Ovary (tissue), 9 donors: ENCODE results near the gene NCAM1. TPM values are rescaled to one million over a fixed set of nuclear protein-coding genes. Genes with fewer than 3 reads are reported as not detected.

Experiments
- DNase-seq, 5 donors: peaks; one replicate each; pipeline ENCODE4 v3.0.0-alpha.2; 2019 to 2020
- H3K27ac ChIP-seq, 2 donors: fragments of 200-600 bp; one replicate each; pipeline versions ENCODE4 v1.5.1 to v1.8.0; 2019 to 2022
- H3K27me3 ChIP-seq: fragments of 200-600 bp; one replicate; pipeline ENCODE4 v1.8.0; 2022
- H3K36me3 ChIP-seq: fragments of 200-600 bp; sonication (generic); one replicate; pipeline ENCODE4 v1.5.1; 2019
- H3K4me1 ChIP-seq: one replicate; pipeline ENCODE4 v1.8.1; 2013; ENCODE audit warnings: mild to moderate bottlenecking, moderate library complexity; ENCODE audit not compliant: insufficient read depth
- H3K4me3 ChIP-seq: fragments of 200-600 bp; sonication (generic); one replicate; pipeline ENCODE4 v1.5.1; 2017
- H3K9me3 ChIP-seq, 2 donors: fragments of 200-600 bp in 1 of 2; sonication (generic) in 1 of 2; one replicate each; pipeline versions ENCODE4 v1.5.1 to v1.8.1; 2013 to 2019; ENCODE audit warnings: mild to moderate bottlenecking in 1 of 2, moderate library complexity in 1 of 2
- EP300 ChIP-seq: sonication (generic); formaldehyde crosslinking; IDR thresholded peaks from one replicate; pipeline ENCODE4 v1.6.1; 2017; ENCODE audit warnings: antibody characterized with exemption
- POLR2A ChIP-seq: fragments of 450-650 bp; IDR thresholded peaks from one replicate; pipeline ENCODE4 v1.6.1; 2017; ENCODE audit warnings: antibody characterized with exemption, mild to moderate bottlenecking, moderate library complexity
- WGBS, 3 donors: extraction: QIAGEN DNeasy Blood & Tissue Kit in 1 of 3; methylation state at CpG; one replicate each; pipeline versions ENCODE4 v1.1.5 to v1.1.7; 2013 to 2017; 5-methylcytosine and 5-hydroxymethylcytosine counted together
- intact Hi-C, 4 donors: fragments of 100-400 bp; cut with DNase I; formaldehyde crosslinking; loops; one replicate each; pipeline versions ENCODE4 v1.11.0 to v1.15.1; 2022 to 2023
- polyA plus RNA-seq, 2 donors: library from polyadenylated mRNA; stranded (reverse); fragments of 200-250 nt in 1 of 2; fragments of 350-450 nt in 1 of 2; fragmentation: Illumina TruSeq in 1 of 2; extraction: RNeasy Lipid Tissue Mini Kit (QIAGEN cat#74804) in 1 of 2; gene quantifications; one replicate each; pipeline ENCODE4 v1.2.3, GENCODE V29; 2013 to 2014
- total RNA-seq, 7 donors: library from RNA; depleted of rRNA in 2 of 7; stranded (reverse); fragments of >200 nt in 2 of 7; fragmentation: NEBNext Ultra II Directional in 3 of 7; extraction: Animal tissue kit (Norgen Biotek cat#: 25700) in 3 of 7; gene quantifications; one replicate each; pipeline versions ENCODE4 v1.1.0 to v1.2.4, GENCODE V29; 2016 to 2023
- TF ChIP-seq, protein P1 (sequence below), 3 donors: fragments of 450-650 bp in 2 of 3; fragments of 200-600 bp in 1 of 3; IDR thresholded peaks; one replicate each; pipeline versions ENCODE4 v1.5.1 to v1.8.0; 2016 to 2022; ENCODE audit warnings: antibody characterized with exemption in 3 of 3, mild to moderate bottlenecking in 1 of 3
- donor health status: DM: no; HTN: no; CAD: no; lungs with moderate emphysema.
- donor health status: DM: no; HTN: no; CAD: no.
- donor health status: Bipolar disorder and iron deficiency.
- donor health status: DM: yes; HTN: yes; CAD: no.
- donor health status: DM: no; HTN: no; CAD: no.
- donor health status: DM: yes; HTN: yes; CAD: no.

NCAM1 gene
- total and polyA plus RNA-seq, 9 donors, result 23.0 to 194 (median 106) TPM

DNA sequence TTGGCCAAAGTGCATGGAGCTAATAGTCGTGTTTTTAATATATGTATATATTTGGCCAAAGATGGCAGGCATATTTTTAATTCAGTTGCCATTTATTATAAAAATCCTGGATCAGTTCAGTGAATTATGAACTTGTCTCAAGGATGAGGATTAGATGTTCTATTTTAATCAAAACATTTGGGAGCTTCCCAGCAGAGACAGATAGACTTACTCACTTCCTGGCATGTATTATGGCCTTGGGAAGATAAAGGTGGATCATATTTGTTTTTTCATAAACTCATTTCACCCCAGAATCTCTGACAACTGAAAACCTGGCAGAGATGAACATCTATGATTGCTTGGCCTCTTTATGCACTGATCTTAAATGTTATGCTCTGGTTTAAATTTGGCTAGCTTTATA lies 148.8 kb downstream of the NCAM1 start:
- Histone ChIP-seq H3K9me3 (no peaks in the 10 kb centered on the region), H3K4me1 (peaks cover 8% of the 10 kb centered on the region), H3K4me3 (no peak overlapping the region), H3K27me3 (no peaks in the 10 kb centered on the region), H3K27ac (peak overlapping the region in 1 of 2 donors; percentile 11), H3K36me3 (no peaks in the 10 kb centered on the region)
- DNase-seq, result no peak
- WGBS, 3 donors, result 8 to 22% (median 12%) methylated on average over 1 of the region's 1 CpG
- intact Hi-C loops, result loop anchor here in 1 of 4 donors (10.0 kb wide), 1 partner anchor 145 kb away; the partner anchor contains the start of gene NCAM1
- TF ChIP-seq POLR2A, result no peak

DNA sequence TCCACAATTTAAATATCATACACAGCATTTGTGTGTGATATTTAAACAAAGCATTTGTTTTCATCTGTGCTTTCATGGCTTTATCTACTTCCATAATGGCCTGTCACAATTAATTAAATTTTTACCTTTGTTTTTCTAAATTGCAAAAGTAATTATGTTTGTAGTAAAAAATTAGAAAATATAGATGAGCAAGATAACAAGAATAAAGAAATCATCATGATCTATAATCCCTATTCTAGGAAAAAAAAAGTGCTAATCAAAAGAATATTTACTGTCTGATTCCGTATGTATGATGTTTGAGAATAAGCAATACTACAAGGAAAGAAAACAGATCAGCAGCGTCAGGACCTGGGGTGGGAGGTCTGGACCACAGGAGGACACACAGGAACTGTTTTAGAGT lies 149.9 kb downstream of the NCAM1 start:
- no peak for TF ChIP-seq POLR2A
- no peak for TF ChIP-seq EP300
- TF ChIP-seq, protein P1, sequence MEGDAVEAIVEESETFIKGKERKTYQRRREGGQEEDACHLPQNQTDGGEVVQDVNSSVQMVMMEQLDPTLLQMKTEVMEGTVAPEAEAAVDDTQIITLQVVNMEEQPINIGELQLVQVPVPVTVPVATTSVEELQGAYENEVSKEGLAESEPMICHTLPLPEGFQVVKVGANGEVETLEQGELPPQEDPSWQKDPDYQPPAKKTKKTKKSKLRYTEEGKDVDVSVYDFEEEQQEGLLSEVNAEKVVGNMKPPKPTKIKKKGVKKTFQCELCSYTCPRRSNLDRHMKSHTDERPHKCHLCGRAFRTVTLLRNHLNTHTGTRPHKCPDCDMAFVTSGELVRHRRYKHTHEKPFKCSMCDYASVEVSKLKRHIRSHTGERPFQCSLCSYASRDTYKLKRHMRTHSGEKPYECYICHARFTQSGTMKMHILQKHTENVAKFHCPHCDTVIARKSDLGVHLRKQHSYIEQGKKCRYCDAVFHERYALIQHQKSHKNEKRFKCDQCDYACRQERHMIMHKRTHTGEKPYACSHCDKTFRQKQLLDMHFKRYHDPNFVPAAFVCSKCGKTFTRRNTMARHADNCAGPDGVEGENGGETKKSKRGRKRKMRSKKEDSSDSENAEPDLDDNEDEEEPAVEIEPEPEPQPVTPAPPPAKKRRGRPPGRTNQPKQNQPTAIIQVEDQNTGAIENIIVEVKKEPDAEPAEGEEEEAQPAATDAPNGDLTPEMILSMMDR (IDR thresholded peaks at IDR 0.05), result no peak

DNA sequence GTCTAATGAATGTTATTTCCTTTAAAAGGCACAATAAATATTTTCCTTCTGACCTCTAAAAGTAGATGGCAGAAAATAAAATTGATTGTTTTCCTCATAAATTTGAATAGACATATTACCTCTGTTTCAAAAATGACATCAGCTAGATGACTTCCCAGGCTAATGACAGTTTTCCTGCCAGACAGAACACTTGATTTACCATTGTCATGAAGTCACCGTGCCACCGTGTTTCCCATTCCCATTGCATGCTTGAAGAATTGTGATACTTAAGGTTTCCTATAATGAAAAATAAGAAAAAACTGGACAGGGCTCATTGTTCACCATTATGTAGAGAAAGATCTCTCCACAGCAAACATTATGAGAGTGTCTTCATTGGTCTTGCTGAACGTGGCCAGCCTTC lies 151.1 kb downstream of the NCAM1 start:
- no peak for DNase-seq
- whole genome bisulfite sequencing, 3 donors, result 72 to 75% (median 73%) methylated on average over 3 of the region's 3 CpGs
- intact Hi-C loops, result loop anchor here in 1 of 4 donors (10.0 kb wide), 1 partner anchor 148 kb away; the partner anchor contains the start of gene NCAM1
- H3K36me3 ChIP-seq, result no peaks in the 10 kb centered on the region
- no peak for TF ChIP-seq POLR2A
- TF ChIP-seq EP300, result no peak
- H3K27ac ChIP-seq, result peak overlapping the region in 1 of 2 donors; percentile 11
- no peaks in the 10 kb centered on the region for H3K27me3 ChIP-seq
- peaks cover 10% of the 10 kb centered on the region for H3K4me1 ChIP-seq
- no peaks in the 10 kb centered on the region for H3K9me3 ChIP-seq
- no peak overlapping the region for H3K4me3 ChIP-seq

More for the DNA sequence above, 149.9 kb downstream of the NCAM1 start:
- no peak overlapping the region for H3K4me3 ChIP-seq
- intact Hi-C loops, result loop anchor here in 1 of 4 donors (10.0 kb wide), 1 partner anchor 146 kb away; the partner anchor contains the start of gene NCAM1
- DNase-seq, result no peak
- H3K27me3 ChIP-seq, result no peaks in the 10 kb centered on the region
- H3K9me3 ChIP-seq, result no peaks in the 10 kb centered on the region
- peaks cover 8% of the 10 kb centered on the region for H3K4me1 ChIP-seq
- no peak overlapping the region for H3K27ac ChIP-seq
- 84 to 89% (median 87%) methylated on average over 2 of the region's 2 CpGs for WGBS, 3 donors
- H3K36me3 ChIP-seq, result no peaks in the 10 kb centered on the region

DNA sequence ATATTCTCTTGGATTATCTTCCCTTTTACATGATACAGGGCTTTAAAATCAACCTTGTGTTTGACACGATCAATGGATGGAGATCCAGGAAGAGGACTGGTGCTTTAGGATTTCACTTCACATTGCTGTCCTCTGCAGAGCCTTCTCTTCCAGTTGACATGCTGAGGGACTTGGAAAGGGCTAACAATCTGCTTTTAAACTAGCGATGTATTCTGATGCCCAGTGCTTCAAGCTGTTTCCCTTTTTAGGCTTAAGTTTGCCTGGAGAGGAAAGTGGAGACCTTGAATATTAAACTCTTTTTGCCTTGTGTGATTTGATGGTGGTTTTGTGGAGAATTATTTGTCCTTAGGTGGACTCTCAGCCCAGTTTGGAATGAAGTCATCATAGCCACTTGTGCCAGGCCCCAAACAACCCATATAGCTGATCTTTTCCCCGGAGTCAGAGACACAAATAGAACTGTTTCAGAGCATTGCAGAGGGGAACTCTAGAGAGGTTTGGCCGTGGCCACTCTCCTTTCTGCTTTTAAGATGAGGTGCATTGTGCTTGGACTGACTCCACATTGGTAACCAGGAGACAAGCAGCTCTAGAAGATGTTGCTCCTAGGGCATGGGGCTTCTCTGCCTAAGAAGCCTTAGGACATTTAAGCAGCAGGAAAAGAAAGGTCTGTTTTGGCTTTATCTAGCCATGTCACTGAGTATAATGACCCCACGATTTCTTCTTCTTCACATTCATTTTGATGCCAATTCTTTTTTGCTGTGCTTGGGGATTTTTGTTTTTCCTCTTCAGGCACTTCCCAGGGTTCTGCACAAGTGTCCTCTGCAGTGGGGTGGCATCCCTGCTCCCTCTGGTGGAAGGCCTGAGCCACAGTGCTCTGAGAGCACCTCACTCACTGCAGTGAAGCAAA lies 152.8 kb downstream of the NCAM1 start:
- Histone ChIP-seq H3K4me3 (no peak overlapping the region), H3K27ac (peak overlapping the region; percentile 36 to 41), H3K9me3 (no peaks in the 10 kb centered on the region), H3K4me1 (peaks cover 11% of the 10 kb centered on the region), H3K27me3 (no peaks in the 10 kb centered on the region), H3K36me3 (no peaks in the 10 kb centered on the region)
- WGBS, 3 donors, result 45 to 54% (median 46%) methylated on average over 5 of the region's 5 CpGs
- TF ChIP-seq EP300, result no peak
- TF ChIP-seq, protein P1 (IDR thresholded peaks at IDR 0.05), result peak in 2 of 3 donors; percentile 35 to 54
- intact Hi-C loops, result loop anchor here in 1 of 4 donors (10.0 kb wide), 1 partner anchor 149 kb away; the partner anchor contains the start of gene NCAM1
- DNase-seq, result peak; percentile 49 to 68 (median 64)

DNA sequence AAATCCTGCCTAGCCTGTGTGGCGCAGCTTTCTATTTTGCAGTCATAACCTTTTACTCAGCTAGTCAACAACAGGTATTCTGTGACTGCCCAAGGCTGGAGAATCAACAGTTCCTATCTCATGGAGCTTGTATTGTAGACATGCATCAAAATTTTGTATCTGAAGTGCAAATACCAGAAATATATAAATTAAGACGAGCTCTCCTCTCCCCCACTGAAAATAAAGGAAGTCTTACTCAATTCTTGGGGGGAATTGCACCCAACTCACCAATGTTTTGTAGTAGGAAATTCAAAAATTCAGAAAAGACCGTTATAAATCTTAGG lies 153.4 kb downstream of the NCAM1 start:
- intact Hi-C loops, result loop anchor here in 1 of 4 donors (10.0 kb wide), 1 partner anchor 150 kb away; the partner anchor contains the start of gene NCAM1
- TF ChIP-seq EP300, result no peak
- TF ChIP-seq POLR2A, result no peak
- no peak overlapping the region for H3K27ac ChIP-seq
- H3K4me3 ChIP-seq, result no peak overlapping the region
- peaks cover 9% of the 10 kb centered on the region for H3K4me1 ChIP-seq
- H3K27me3 ChIP-seq, result no peaks in the 10 kb centered on the region
- H3K9me3 ChIP-seq, result no peaks in the 10 kb centered on the region
- no peaks in the 10 kb centered on the region for H3K36me3 ChIP-seq
- WGBS, 3 donors, result 80 to 92% (median 81%) methylated on average over 3 of the region's 3 CpGs
- no peak for DNase-seq
